MCF 10A (cell line): ENCODE results near the gene BRME1. TPM values are rescaled to one million over a fixed set of nuclear protein-coding genes. Genes with fewer than 3 reads are reported as not detected.
A peak's percentile ranks its signal among the peaks of the same experiment; 100 is the strongest.

Experiments used
- BruUV-seq: library from RNA; stranded (reverse); fragments of 400-500 nt; replicated peaks from 2 replicates; lab custom pipeline; 2021; lab: Mats Ljungman, UMichigan
- CTCF ChIA-PET: fragments of 300-600 bp; sonication (Branson Sonifier 250); formaldehyde crosslinking; extraction: SDS; loops from one replicate; lab custom pipeline; 2021; ENCODE audit warnings: antibody characterized with exemption, inconsistent platforms; lab: Yijun Ruan, JAX
- POLR2A ChIA-PET: fragments of 300-600, 350-650 bp; sonication (Branson Sonifier 250); formaldehyde crosslinking; extraction: SDS; loops from one replicate; lab custom pipeline; 2020; ENCODE audit warnings: antibody characterized with exemption, inconsistent platforms; lab: Yijun Ruan, JAX
- DNase-seq: peaks from one replicate; pipeline ENCODE4 v3.0.0-alpha.2; 2018; ENCODE audit not compliant: unreplicated experiment
- H3K27ac Mint-ChIP-seq: one replicate; pipeline ENCODE4 v1.8.0; 2022; ENCODE audit warnings: mild to moderate bottlenecking, low read depth, mixed read lengths; ENCODE audit not compliant: unreplicated experiment
- H3K27me3 Mint-ChIP-seq: one replicate; pipeline ENCODE4 v1.8.0; 2022; ENCODE audit warnings: mixed read lengths; ENCODE audit not compliant: insufficient read depth, unreplicated experiment
- H3K36me3 Mint-ChIP-seq: one replicate; pipeline ENCODE4 v1.8.0; 2022; ENCODE audit warnings: mild to moderate bottlenecking, moderate library complexity, mixed read lengths; ENCODE audit not compliant: insufficient read depth, unreplicated experiment
- H3K4me1 Mint-ChIP-seq: one replicate; pipeline ENCODE4 v1.8.0; 2022; ENCODE audit warnings: mixed read lengths; ENCODE audit not compliant: insufficient read depth, unreplicated experiment
- H3K4me3 Mint-ChIP-seq: one replicate; pipeline ENCODE4 v1.8.0; 2022; ENCODE audit warnings: mild to moderate bottlenecking, moderate library complexity, mixed read lengths; ENCODE audit not compliant: unreplicated experiment
- H3K9me3 Mint-ChIP-seq: one replicate; pipeline ENCODE4 v1.8.0; 2022; ENCODE audit warnings: mixed read lengths; ENCODE audit not compliant: unreplicated experiment
- intact Hi-C: fragments of 100-400 bp; cut with micrococcal nuclease; formaldehyde crosslinking; loops from 2 replicates; pipeline ENCODE4 v1.14.1; 2022
- total RNA-seq: library from RNA; stranded (reverse); gene quantifications from 2 replicates; pipeline ENCODE4 v1.2.3, GENCODE V29; 2022
- TF ChIP-seq, protein P1 (sequence below): fragments of 200-600 bp; IDR thresholded peaks from one replicate; pipeline ENCODE4 v1.8.0; 2022; ENCODE audit warnings: antibody characterized with exemption, mild to moderate bottlenecking; ENCODE audit not compliant: unreplicated experiment

BRME1 gene
- total RNA-seq, 1 experiment from 2014 or later, result 0.75 TPM

DNA sequence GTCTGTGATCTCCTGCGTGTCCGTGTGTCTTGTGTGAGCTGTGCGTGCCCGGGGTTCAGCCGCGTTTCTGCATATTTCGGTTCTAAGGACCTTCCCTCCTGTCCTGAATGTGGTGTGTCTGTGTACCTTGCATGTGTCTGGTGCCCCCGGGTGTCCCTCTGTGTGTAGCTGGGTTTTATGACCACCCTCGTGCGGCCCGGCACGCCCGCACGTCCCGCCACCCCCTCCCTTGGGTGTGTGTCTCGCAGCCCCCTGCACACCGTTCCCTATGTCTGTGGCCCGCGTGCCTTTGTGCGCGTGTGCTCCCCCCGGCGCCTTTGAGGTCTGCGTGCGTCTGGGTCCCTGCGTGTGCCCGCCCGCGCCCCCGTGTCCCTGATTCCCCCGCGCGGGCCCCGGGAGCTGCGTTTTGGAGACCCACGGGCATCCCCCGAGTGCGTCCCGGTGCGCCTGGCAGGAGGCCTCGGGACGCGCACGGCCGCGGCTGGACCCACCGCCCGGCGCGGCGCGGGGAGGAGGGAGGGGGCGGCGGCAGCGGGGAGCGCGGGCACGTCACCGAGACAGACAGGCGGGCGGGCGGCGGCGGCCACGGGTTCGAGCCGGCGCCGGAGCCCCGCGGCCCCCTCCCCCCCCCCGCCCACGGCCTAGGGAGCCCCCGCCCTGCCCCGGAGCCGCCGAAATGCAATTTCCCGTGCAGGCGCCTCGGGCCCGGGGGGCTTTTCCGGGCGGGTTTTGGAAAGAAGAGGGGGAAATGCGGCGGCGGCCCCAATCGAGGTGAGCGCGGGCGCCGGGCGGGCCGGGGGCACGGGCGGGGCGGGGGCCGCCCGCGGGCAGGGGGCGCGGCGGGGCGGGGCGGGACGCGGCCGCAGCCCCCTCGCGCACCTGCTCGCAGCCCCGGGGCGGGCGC, 41.0 kb downstream of the BRME1 start:
- H3K36me3 Mint-ChIP-seq, result peaks cover 7% of the 10 kb centered on the region
- TF ChIP-seq, protein P1, sequence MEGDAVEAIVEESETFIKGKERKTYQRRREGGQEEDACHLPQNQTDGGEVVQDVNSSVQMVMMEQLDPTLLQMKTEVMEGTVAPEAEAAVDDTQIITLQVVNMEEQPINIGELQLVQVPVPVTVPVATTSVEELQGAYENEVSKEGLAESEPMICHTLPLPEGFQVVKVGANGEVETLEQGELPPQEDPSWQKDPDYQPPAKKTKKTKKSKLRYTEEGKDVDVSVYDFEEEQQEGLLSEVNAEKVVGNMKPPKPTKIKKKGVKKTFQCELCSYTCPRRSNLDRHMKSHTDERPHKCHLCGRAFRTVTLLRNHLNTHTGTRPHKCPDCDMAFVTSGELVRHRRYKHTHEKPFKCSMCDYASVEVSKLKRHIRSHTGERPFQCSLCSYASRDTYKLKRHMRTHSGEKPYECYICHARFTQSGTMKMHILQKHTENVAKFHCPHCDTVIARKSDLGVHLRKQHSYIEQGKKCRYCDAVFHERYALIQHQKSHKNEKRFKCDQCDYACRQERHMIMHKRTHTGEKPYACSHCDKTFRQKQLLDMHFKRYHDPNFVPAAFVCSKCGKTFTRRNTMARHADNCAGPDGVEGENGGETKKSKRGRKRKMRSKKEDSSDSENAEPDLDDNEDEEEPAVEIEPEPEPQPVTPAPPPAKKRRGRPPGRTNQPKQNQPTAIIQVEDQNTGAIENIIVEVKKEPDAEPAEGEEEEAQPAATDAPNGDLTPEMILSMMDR, result no peak
- H3K4me1 Mint-ChIP-seq, result peaks cover 15% of the 10 kb centered on the region
- intact Hi-C loops, result loop anchor here (5.0 kb wide), 2 partner anchors 133 to 148 kb away; no protein-coding TSS in a partner anchor
- H3K27me3 Mint-ChIP-seq, result peaks cover 34% of the 10 kb centered on the region
- H3K27ac Mint-ChIP-seq, result no peak overlapping the region
- ChIA-PET CTCF (no interaction called here), POLR2A (interaction anchor here (3.3 to 4.2 kb wide), 2 partner anchors 29 to 91 kb away, joined by 13 to 20 read pairs; partner anchors contain the start of gene C19orf53)
- DNase-seq, result no peak
- no TSS peak for BruUV-seq
- H3K9me3 Mint-ChIP-seq, result no peaks in the 10 kb centered on the region
- peak overlapping the region; percentile 52 for H3K4me3 Mint-ChIP-seq

DNA sequence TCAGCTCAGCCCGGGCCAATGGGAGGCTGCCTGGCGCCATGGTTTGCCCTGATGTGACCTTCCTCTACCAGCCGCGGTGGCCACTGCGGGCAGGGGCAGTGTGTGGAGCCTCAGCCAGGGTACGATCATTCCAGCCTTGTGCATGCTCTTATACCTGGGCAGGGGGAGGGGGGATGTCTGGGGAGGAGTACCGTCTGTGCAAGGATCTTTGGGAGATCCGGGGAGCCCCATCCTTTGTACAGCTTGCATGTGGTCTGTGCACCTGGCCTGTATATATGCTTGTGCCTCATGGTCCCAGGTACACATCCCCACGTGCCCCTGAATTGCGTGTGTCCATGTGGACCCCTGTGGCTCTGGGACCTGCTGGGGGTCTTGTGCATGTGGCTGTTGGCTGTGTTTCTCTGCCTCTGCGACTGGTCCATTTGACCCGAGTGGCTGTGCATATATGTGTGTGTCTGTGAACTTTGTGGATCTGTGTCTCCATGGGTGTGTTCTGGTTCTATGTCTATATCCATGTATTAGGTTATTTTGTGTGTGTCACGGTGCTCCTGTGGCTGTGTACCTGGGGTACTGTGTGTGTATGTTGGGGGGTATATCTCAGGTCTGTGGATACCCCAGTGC, 41.8 kb downstream of the BRME1 start:
- Mint-ChIP-seq H3K9me3 (no peaks in the 10 kb centered on the region), H3K36me3 (peaks cover 7% of the 10 kb centered on the region), H3K27ac (no peak overlapping the region), H3K4me1 (peaks cover 22% of the 10 kb centered on the region), H3K4me3 (peak overlapping the region; percentile 52), H3K27me3 (peaks cover 34% of the 10 kb centered on the region)
- no peak for DNase-seq
- intact Hi-C loops, result loop anchor here (5.0 kb wide), 2 partner anchors 132 to 147 kb away; no protein-coding TSS in a partner anchor
- CTCF ChIA-PET, result interaction anchor here (0.6 to 4.5 kb wide), 8 partner anchors 7 to 264 kb away, joined by 3 to 107 read pairs (median 5); no protein-coding TSS in a partner anchor
- POLR2A ChIA-PET, result interaction anchor here (2.5 to 4.2 kb wide), 3 partner anchors 28 to 116 kb away, joined by 11 to 20 read pairs (median 13); partner anchors contain the start of gene C19orf53
- BruUV-seq, result no TSS peak
- TF ChIP-seq, protein P1, result no peak

DNA sequence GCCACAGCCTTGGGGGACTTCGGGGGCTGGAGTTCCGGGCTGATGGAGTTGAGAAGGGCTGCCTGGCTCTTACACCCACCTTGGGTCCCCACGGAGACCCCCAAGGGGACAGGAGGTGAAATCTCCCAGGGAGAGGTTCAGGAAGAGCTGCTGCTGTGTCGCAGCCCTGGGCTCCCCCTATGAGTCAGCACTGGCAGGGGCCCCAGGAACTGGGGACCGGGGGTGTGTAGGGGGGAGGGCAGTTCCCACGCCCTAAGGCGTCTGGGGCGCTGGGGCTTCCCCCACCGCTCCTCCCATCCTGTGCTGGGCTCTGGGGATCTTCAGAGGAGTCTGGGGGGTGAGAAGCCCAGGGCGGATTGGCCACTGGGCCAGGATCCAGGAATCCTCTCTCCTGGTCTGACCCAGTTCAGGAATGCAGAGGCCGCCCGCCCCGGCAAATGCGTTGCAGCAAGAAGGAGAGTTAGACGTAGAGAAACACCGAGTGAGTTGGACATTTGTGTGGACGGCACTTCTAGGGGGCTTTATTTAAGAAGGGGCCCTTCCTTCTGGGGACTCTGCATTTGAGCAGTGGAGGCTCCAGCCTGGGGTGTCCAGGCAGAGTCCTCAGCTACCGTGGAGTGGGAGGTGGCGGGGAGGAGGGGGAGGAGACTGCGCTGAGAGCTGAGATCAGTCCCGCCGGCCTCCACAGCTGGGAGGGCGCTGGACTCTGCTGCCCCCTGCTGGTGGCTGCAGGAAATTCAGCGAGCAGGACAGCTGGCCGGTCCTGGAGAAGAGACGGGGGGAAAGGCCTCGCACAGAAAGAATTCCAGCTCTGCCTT, 44.0 kb downstream of the BRME1 start:
- DNase-seq, result peak; percentile 90
- Mint-ChIP-seq H3K27me3 (peaks cover 23% of the 10 kb centered on the region), H3K36me3 (peaks cover 7% of the 10 kb centered on the region), H3K27ac (peak overlapping the region; percentile 49), H3K4me3 (peak overlapping the region; percentile 75), H3K9me3 (no peaks in the 10 kb centered on the region), H3K4me1 (peaks cover 22% of the 10 kb centered on the region)
- TF ChIP-seq, protein P1, result peak; percentile 91
- ChIA-PET POLR2A (interaction anchor here (0.7 to 4.2 kb wide), 22 partner anchors 9 to 130 kb away, joined by 3 to 25 read pairs (median 8); partner anchors contain the start of genes C19orf53, MRI1 and ZSWIM4), CTCF (interaction anchor here (0.5 to 4.5 kb wide), 34 partner anchors 9 to 1685 kb away, joined by 3 to 107 read pairs (median 4); partner anchors contain the start of gene ZSWIM4)
- no TSS peak for BruUV-seq
- intact Hi-C loops, result loop anchor here (1.0 to 5.0 kb wide), 4 partner anchors 22 to 145 kb away; no protein-coding TSS in a partner anchor
